Activated naive CD4-positive, alpha-beta T cell treated with anti-CD3 and anti-CD28 coated beads, Interleukin-2, amount 50 U/mL, for 24 hours (primary cell): Measurements from ENCODE around the gene ASCL4.
"Not testable (repeated sequence)": the region's sequence is repeated elsewhere in the genome, so short reads cannot be mapped to it uniquely, and the experiment has no call there.

Experiments
- H3K27ac Mint-ChIP-seq: one replicate; pipeline ENCODE4 v1.8.0; 2021; ENCODE audit warnings: mild to moderate bottlenecking, mixed read lengths
- H3K27me3 Mint-ChIP-seq: one replicate; pipeline ENCODE4 v1.8.0; 2021; ENCODE audit warnings: mixed read lengths
- H3K36me3 Mint-ChIP-seq: one replicate; pipeline ENCODE4 v1.8.0; 2021; ENCODE audit warnings: mixed read lengths
- H3K4me1 Mint-ChIP-seq: one replicate; pipeline ENCODE4 v1.8.0; 2021; ENCODE audit warnings: mixed read lengths
- H3K4me3 Mint-ChIP-seq: one replicate; pipeline ENCODE4 v1.8.0; 2021; ENCODE audit warnings: mild to moderate bottlenecking, mixed read lengths
- H3K9me3 Mint-ChIP-seq: one replicate; pipeline ENCODE4 v1.8.0; 2021; ENCODE audit warnings: mixed read lengths

The ASCL4 gene

GRCh38 chr12:107774349-107775029, at the start of gene ASCL4:
ASCL4 (plus strand) TSS chr12:107774704; CDS start chr12:107775219, 515 bp downstream.
- Mint-ChIP-seq H3K36me3 (peaks cover 3% of the 10 kb centered on the region), H3K4me3 (peak within 1 kb of the TSS; percentile 2), H3K27me3 (peaks cover 51% of the 10 kb centered on the region), H3K4me1 (peaks cover 14% of the 10 kb centered on the region), H3K27ac (no peak within 1 kb of the TSS), H3K9me3 (no peaks in the 10 kb centered on the region)

GRCh38 chr12:107727327-107727726, 47.2 kb upstream of the ASCL4 start:
- not testable (repeated sequence) for H3K9me3 Mint-ChIP-seq, H3K27me3 Mint-ChIP-seq, H3K36me3 Mint-ChIP-seq

GRCh38 chr12:107727742-107728141, 46.8 kb upstream of the ASCL4 start:
- not testable (repeated sequence) for H3K27me3 Mint-ChIP-seq, H3K4me1 Mint-ChIP-seq, H3K36me3 Mint-ChIP-seq, H3K4me3 Mint-ChIP-seq, H3K27ac Mint-ChIP-seq, H3K9me3 Mint-ChIP-seq

More at GRCh38 chr12:107727327-107727726, 47.2 kb upstream of the ASCL4 start:
- not testable (repeated sequence) for H3K4me3 Mint-ChIP-seq, H3K27ac Mint-ChIP-seq, H3K4me1 Mint-ChIP-seq

GRCh38 chr12:107730618-107731341, 43.7 kb upstream of the ASCL4 start:
- Mint-ChIP-seq H3K9me3 (no peaks in the 10 kb centered on the region), H3K4me1 (no peaks in the 10 kb centered on the region), H3K36me3 (peaks cover 7% of the 10 kb centered on the region), H3K4me3 (no peak overlapping the region), H3K27me3 (no peaks in the 10 kb centered on the region), H3K27ac (no peak overlapping the region)

GRCh38 chr12:107731366-107731765, 43.1 kb upstream of the ASCL4 start:
- no peaks in the 10 kb centered on the region for H3K27me3 Mint-ChIP-seq
- no peaks in the 10 kb centered on the region for H3K9me3 Mint-ChIP-seq
- H3K36me3 Mint-ChIP-seq = peaks cover 12% of the 10 kb centered on the region
- no peak overlapping the region for H3K27ac Mint-ChIP-seq
- no peaks in the 10 kb centered on the region for H3K4me1 Mint-ChIP-seq
- no peak overlapping the region for H3K4me3 Mint-ChIP-seq

- H3K9me3 Mint-ChIP-seq = no peaks in the 10 kb centered on the region
- no peak overlapping the region for H3K4me3 Mint-ChIP-seq
- H3K36me3 Mint-ChIP-seq = peaks cover 14% of the 10 kb centered on the region
- H3K27ac Mint-ChIP-seq = no peak overlapping the region
- H3K27me3 Mint-ChIP-seq = no peaks in the 10 kb centered on the region
- peaks cover 2% of the 10 kb centered on the region for H3K4me1 Mint-ChIP-seq
Observed at GRCh38 chr12:107732365-107732764, 42.1 kb upstream of the ASCL4 start.

GRCh38 chr12:107734139-107734538, 40.4 kb upstream of the ASCL4 start:
- H3K27me3 Mint-ChIP-seq = no peaks in the 10 kb centered on the region
- no peak overlapping the region for H3K4me3 Mint-ChIP-seq
- H3K36me3 Mint-ChIP-seq = peaks cover 21% of the 10 kb centered on the region
- H3K27ac Mint-ChIP-seq = peak overlapping the region; percentile 39
- no peaks in the 10 kb centered on the region for H3K9me3 Mint-ChIP-seq
- H3K4me1 Mint-ChIP-seq = peaks cover 4% of the 10 kb centered on the region

- H3K4me1 Mint-ChIP-seq = peaks cover 4% of the 10 kb centered on the region
- H3K9me3 Mint-ChIP-seq = no peaks in the 10 kb centered on the region
- peaks cover 24% of the 10 kb centered on the region for H3K36me3 Mint-ChIP-seq
- no peak overlapping the region for H3K27ac Mint-ChIP-seq
- H3K27me3 Mint-ChIP-seq = no peaks in the 10 kb centered on the region
- no peak overlapping the region for H3K4me3 Mint-ChIP-seq
Observed at GRCh38 chr12:107735763-107736162, 38.7 kb upstream of the ASCL4 start.

- Mint-ChIP-seq H3K4me3 (no peak overlapping the region), H3K9me3 (no peaks in the 10 kb centered on the region), H3K36me3 (peaks cover 29% of the 10 kb centered on the region), H3K27me3 (no peaks in the 10 kb centered on the region), H3K4me1 (peaks cover 4% of the 10 kb centered on the region), H3K27ac (no peak overlapping the region)
Observed at GRCh38 chr12:107736914-107737313, 37.6 kb upstream of the ASCL4 start.

GRCh38 chr12:107748472-107748871, 26.0 kb upstream of the ASCL4 start:
- Mint-ChIP-seq H3K27me3 (no peaks in the 10 kb centered on the region), H3K4me1 (peaks cover 11% of the 10 kb centered on the region), H3K4me3 (no peak overlapping the region), H3K36me3 (peaks cover 9% of the 10 kb centered on the region), H3K9me3 (no peaks in the 10 kb centered on the region), H3K27ac (no peak overlapping the region)

GRCh38 chr12:107749083-107749482, 25.4 kb upstream of the ASCL4 start:
- Mint-ChIP-seq H3K36me3 (peaks cover 9% of the 10 kb centered on the region), H3K4me1 (peaks cover 16% of the 10 kb centered on the region), H3K9me3 (no peaks in the 10 kb centered on the region), H3K27ac (no peak overlapping the region), H3K4me3 (no peak overlapping the region), H3K27me3 (no peaks in the 10 kb centered on the region)

- Mint-ChIP-seq H3K4me3 (peak overlapping the region; percentile 94), H3K36me3 (peaks cover 2% of the 10 kb centered on the region), H3K4me1 (peaks cover 26% of the 10 kb centered on the region), H3K27ac (peak overlapping the region; percentile 91), H3K27me3 (no peaks in the 10 kb centered on the region), H3K9me3 (no peaks in the 10 kb centered on the region)
Observed at GRCh38 chr12:107759410-107759809, 15.1 kb upstream of the ASCL4 start.

- Mint-ChIP-seq H3K36me3 (peaks cover 2% of the 10 kb centered on the region), H3K4me1 (peaks cover 26% of the 10 kb centered on the region), H3K27me3 (no peaks in the 10 kb centered on the region), H3K4me3 (peak overlapping the region; percentile 94), H3K27ac (peak overlapping the region; percentile 91), H3K9me3 (no peaks in the 10 kb centered on the region)
Observed at GRCh38 chr12:107760207-107760808, 14.2 kb upstream of the ASCL4 start.

- H3K27me3 Mint-ChIP-seq = no peaks in the 10 kb centered on the region
- H3K27ac Mint-ChIP-seq = peak within 1 kb of the TSS; percentile 91
- H3K36me3 Mint-ChIP-seq = peaks cover 2% of the 10 kb centered on the region
- peak within 1 kb of the TSS; percentile 94 for H3K4me3 Mint-ChIP-seq
- no peaks in the 10 kb centered on the region for H3K9me3 Mint-ChIP-seq
- peaks cover 26% of the 10 kb centered on the region for H3K4me1 Mint-ChIP-seq
Observed at GRCh38 chr12:107760809-107761501, 13.5 kb upstream of the ASCL4 start, which contains the start of gene PRDM4. PRDM4 (minus strand) TSS chr12:107761137; CDS start chr12:107760515, 622 bp downstream.

GRCh38 chr12:107761502-107761904, 13.0 kb upstream of the ASCL4 start:
- H3K27ac Mint-ChIP-seq = peak overlapping the region; percentile 90
- no peaks in the 10 kb centered on the region for H3K27me3 Mint-ChIP-seq
- peaks cover 1% of the 10 kb centered on the region for H3K36me3 Mint-ChIP-seq
- H3K4me1 Mint-ChIP-seq = peaks cover 26% of the 10 kb centered on the region
- H3K4me3 Mint-ChIP-seq = peak overlapping the region; percentile 87
- H3K9me3 Mint-ChIP-seq = no peaks in the 10 kb centered on the region
